K562 (cell line): ENCODE data around the gene KLHL35. TPM values are rescaled to one million over a fixed set of nuclear protein-coding genes. Genes with fewer than 3 reads are reported as not detected.

ENCODE experiments used
- ATAC-seq: fragments of 200-7000 bp; cut with Tn5 transposase; 3 replicates; pipeline ENCODE4 v1.9.1; 2020; ENCODE audit warnings: moderate library complexity
- BruUV-seq: library from RNA; stranded (reverse); fragments of 400-500 nt; replicated peaks from 2 replicates; lab custom pipeline; 2021; lab: Mats Ljungman, UMichigan
- CTCF ChIA-PET: fragments of 300-600 bp; formaldehyde crosslinking; extraction: SDS; loops from one replicate; lab custom pipeline; 2021; ENCODE audit warnings: low intra/inter-chr PET ratio; lab: Yijun Ruan, JAX
- POLR2A ChIA-PET: fragments of 300-600, 350-650 bp; sonication (Branson Sonifier 250); formaldehyde crosslinking; extraction: SDS; loops from one replicate; lab custom pipeline; 2021; ENCODE audit warnings: antibody characterized with exemption, inconsistent platforms; lab: Yijun Ruan, JAX
- DNase-seq, 4 experiments: peaks; one replicate each; pipeline versions ENCODE4 v3.0.0 to v3.0.0-alpha.2; 2011 to 2018; ENCODE audit warnings: low spot score in 3 of 4, mixed read lengths in 3 of 4; ENCODE audit errors: extremely low read depth in 1 of 4
- FAIRE-seq: peaks from 2 replicates; lab custom pipeline; 2011; peaks lifted over from hg19 to GRCh38; lab: Jason Lieb, UNC
- H2AFZ ChIP-seq: 2 replicates; pipeline ENCODE4 v1.6.0; 2011; ENCODE audit warnings: low read depth, low read length, control low read depth, inconsistent platforms
- H3K27ac ChIP-seq: fragments of 200-600 bp; 3 replicates; pipeline ENCODE4 v1.8.0; 2011; ENCODE audit warnings: low read depth, mild to moderate bottlenecking, control low read depth, inconsistent platforms, low read length, moderate library complexity, mixed read lengths; ENCODE audit errors: extremely low read depth
- H3K27me3 ChIP-seq, 2 experiments: fragments of 300-600 bp in 1 of 2; 2 replicates in 1 of 2; 3 replicates in 1 of 2; pipeline versions ENCODE4 v1.6.0 to v1.8.0; 2011; ENCODE audit warnings: inconsistent platforms in 2 of 2, low read length in 2 of 2, mild to moderate bottlenecking in 1 of 2, mixed read lengths in 1 of 2, moderate library complexity in 1 of 2; ENCODE audit not compliant: control insufficient read depth in 2 of 2, insufficient read depth in 2 of 2
- H3K36me3 ChIP-seq: fragments of 300-600 bp; 3 replicates; pipeline ENCODE4 v1.8.0; 2011; ENCODE audit warnings: mild to moderate bottlenecking, low read length, inconsistent platforms; ENCODE audit not compliant: control insufficient read depth, insufficient read depth
- H3K4me1 ChIP-seq, 2 experiments: fragments of 200-600 bp in 1 of 2; replicated peaks in 1 of 2; 2 replicates in 1 of 2; 3 replicates in 1 of 2; pipeline versions ENCODE4 v1.5.1 to v1.8.0; 2011; ENCODE audit warnings: inconsistent platforms in 2 of 2, low read length in 2 of 2, mild to moderate bottlenecking in 1 of 2, mixed read lengths in 1 of 2, moderate library complexity in 1 of 2; ENCODE audit not compliant: control insufficient read depth in 2 of 2, insufficient read depth in 2 of 2
- H3K4me2 ChIP-seq: 2 replicates; pipeline ENCODE4 v1.6.1; 2011; ENCODE audit warnings: low read length, control low read depth, inconsistent platforms, mixed read lengths; ENCODE audit not compliant: insufficient read depth
- H3K4me3 ChIP-seq: fragments of 200-600 bp; sonication (generic), shearing (Covaris generic); 2 replicates; pipeline ENCODE4 v1.5.1; 2016; ENCODE audit warnings: control low read depth, inconsistent platforms
- H3K79me2 ChIP-seq: fragments of 200-600 bp; 3 replicates; pipeline ENCODE4 v1.8.0; 2011; ENCODE audit warnings: low read length, inconsistent platforms; ENCODE audit not compliant: control insufficient read depth, insufficient read depth
- H3K9ac ChIP-seq, 2 experiments: 2 replicates each; pipeline versions ENCODE4 v1.6.0 to v1.6.1; 2011; ENCODE audit warnings: low read depth in 2 of 2, low read length in 2 of 2, control low read depth in 1 of 2, inconsistent platforms in 1 of 2, mild to moderate bottlenecking in 1 of 2, mixed read lengths in 1 of 2; ENCODE audit not compliant: insufficient read depth in 1 of 2
- H3K9me1 ChIP-seq: one replicate; pipeline ENCODE4 v1.6.0; 2011; ENCODE audit warnings: inconsistent platforms, mild to moderate bottlenecking, low read length, moderate library complexity; ENCODE audit not compliant: control insufficient read depth, insufficient read depth
- H3K9me3 ChIP-seq: replicated peaks from 2 replicates; pipeline ENCODE4 v1.5.1; 2011; ENCODE audit warnings: low read depth, low read length, inconsistent platforms; ENCODE audit not compliant: control insufficient read depth, insufficient read depth
- H4K20me1 ChIP-seq: replicated peaks from 2 replicates; pipeline ENCODE4 v1.6.1; 2011; ENCODE audit warnings: low read length, inconsistent platforms, mixed read lengths; ENCODE audit not compliant: control insufficient read depth, insufficient read depth
- CUX1 ChIP-seq: fragments of 200-800 bp; sonication (Bioruptor generic); IDR thresholded peaks from 2 replicates; pipeline ENCODE4 v1.6.1; 2016; ENCODE audit warnings: missing genetic modification characterization, missing compliant biosample characterization
- E4F1 ChIP-seq: fragments of 250-450 bp; sonication (Bioruptor Pico); IDR thresholded peaks from 2 replicates; pipeline ENCODE4 v1.5.0; 2021; ENCODE audit warnings: mild to moderate bottlenecking, borderline replicate concordance
- FIP1L1 ChIP-seq: fragments of 200-400 bp; formaldehyde crosslinking; IDR thresholded peaks from 2 replicates; pipeline ENCODE4 v1.6.1; 2018; ENCODE audit warnings: mild to moderate bottlenecking, low read depth, low read length; ENCODE audit not compliant: poor library complexity, severe bottlenecking
- FOXK2 ChIP-seq, 2 experiments: fragments of 450-650 bp; IDR thresholded peaks in 1 of 2; conservative IDR thresholded peaks in 1 of 2; 2 replicates each; pipeline ENCODE4 v1.6.1; 2016; ENCODE audit warnings: low read depth in 2 of 2, mild to moderate bottlenecking in 1 of 2
- MEF2A ChIP-seq: IDR thresholded peaks from 2 replicates; pipeline ENCODE4 v1.6.1; 2011; ENCODE audit warnings: low read depth, mild to moderate bottlenecking, low read length, moderate library complexity; ENCODE audit not compliant: control insufficient read depth
- SMARCA4 ChIP-seq: fragments of 450-650 bp; IDR thresholded peaks from 2 replicates; pipeline ENCODE4 v1.6.1; 2016
- TBP ChIP-seq: optimal IDR thresholded peaks from 2 replicates; pipeline ENCODE3; 2011; ENCODE audit warnings: low read depth, low read length, improper control_type of control experiment
- ZKSCAN1 ChIP-seq: fragments of 150-350 bp; IDR thresholded peaks from 2 replicates; pipeline ENCODE4 v1.6.1; 2016; ENCODE audit warnings: low read depth, low read length
- WGBS: fragments of 100-300 bp; shearing (Covaris generic); methylation state at CpG from one replicate; pipeline ENCODE4 v1.1.6; 2016; ENCODE audit warnings: low coverage, mixed read lengths; ENCODE audit not compliant: insufficient coverage; ENCODE audit errors: missing lambda C conversion rate; 5-methylcytosine and 5-hydroxymethylcytosine counted together
- in situ Hi-C: fragments of 300-500 bp; cut with MboI; formaldehyde crosslinking; loops from 4 replicates; pipeline ENCODE4 v1.15.0; 2018; ENCODE audit warnings: inconsistent platforms, mixed read lengths
- intact Hi-C: fragments of 100-400 bp; cut with micrococcal nuclease; formaldehyde crosslinking; loops from 2 replicates; pipeline ENCODE4 v1.14.2; 2022
- polyA plus RNA-seq, 8 experiments: library from polyadenylated mRNA; depleted of rRNA in 4 of 8; stranded (reverse) in 5 of 8; unstranded in 3 of 8; fragments of >200 nt; fragmentation: Nextera tagmentation in 2 of 8; fragmentation: Illumina TruSeq in 1 of 8; extraction: Ambion mirVana in 2 of 8; extraction: Trizol in 1 of 8; gene quantifications; 2 replicates each; pipeline versions ENCODE4 v1.2.1 to v1.2.3, GENCODE V29; 2011 to 2014; ENCODE audit warnings: inconsistent platforms in 1 of 8, missing spikeins in 1 of 8
- total RNA-seq, 7 experiments: library from RNA; depleted of rRNA in 6 of 7; stranded (reverse); fragments of >200 nt in 6 of 7; fragmentation: Illumina TruSeq in 2 of 7; extraction: Trizol in 2 of 7; gene quantifications; 2 replicates each; pipeline versions ENCODE4 v1.2.1 to v1.2.3, GENCODE V29; 2011 to 2021; ENCODE audit warnings: low replicate concordance in 1 of 7
- TF ChIP-seq, protein P1 (sequence below): sonication (generic); formaldehyde crosslinking; IDR thresholded peaks from 2 replicates; pipeline ENCODE4 v1.8.1; 2023; ENCODE audit warnings: missing genetic modification reagents, mild to moderate bottlenecking, borderline replicate concordance

Gene KLHL35
- total and polyA plus RNA-seq, 9 of the 15 experiments (the other 6 are each of a cell fraction or from before 2014, with no cell fraction given), result not detected

GRCh38 chr11:75375626-75376025 lies 57.4 kb downstream of the KLHL35 start:
- in situ Hi-C loops (no loop called here), intact Hi-C loops (loop anchor here (2.0 kb wide), 1 partner anchor 47 kb away; no protein-coding TSS in a partner anchor)
- no peaks in the 10 kb centered on the region for H3K9me1 ChIP-seq
- H4K20me1 ChIP-seq, result no peaks in the 10 kb centered on the region
- H3K9me3 ChIP-seq, result no peaks in the 10 kb centered on the region
- ATAC-seq (no peak), FAIRE-seq (no peak), DNase-seq (no peak)
- BruUV-seq, result no TSS peak
- CTCF ChIA-PET, result no interaction called here
- no peaks in the 10 kb centered on the region for H3K79me2 ChIP-seq
- no peak overlapping the region for H3K4me3 ChIP-seq
- H3K36me3 ChIP-seq, result no peaks in the 10 kb centered on the region
- H2AFZ ChIP-seq, result no peak overlapping the region
- H3K4me2 ChIP-seq, result no peak overlapping the region
- H3K4me1 ChIP-seq, result peaks cover 15 to 19% of the 10 kb centered on the region in 2 experiments
- H3K9ac ChIP-seq, result peak overlapping the region in 1 of 2 experiments; percentile 77; a peak in 1 of 4 replicates
- no peaks in the 10 kb centered on the region for H3K27me3 ChIP-seq
- POLR2A ChIA-PET, result interaction anchor here (0.6 to 1.1 kb wide), 2 partner anchors 12 to 426 kb away, joined by 3 to 5 read pairs; no protein-coding TSS in a partner anchor
- 68% methylated on average over 8 of the region's 8 CpGs for WGBS
- no peak overlapping the region for H3K27ac ChIP-seq
- TF ChIP-seq FOXK2 (conservative IDR thresholded peaks at IDR 0.05 in 1 of 2, IDR thresholded peaks at IDR 0.05 in 1 of 2; ENCODE audit: low read depth in 2 of 2) (no peak), E4F1 (CRISPR knock-in tag) (no peak), SMARCA4 (no peak), MEF2A (no peak), ZKSCAN1 (no peak), FIP1L1 (no peak), TBP (no peak), CUX1 (CRISPR knock-in tag) (no peak)
- TF ChIP-seq, protein P1, sequence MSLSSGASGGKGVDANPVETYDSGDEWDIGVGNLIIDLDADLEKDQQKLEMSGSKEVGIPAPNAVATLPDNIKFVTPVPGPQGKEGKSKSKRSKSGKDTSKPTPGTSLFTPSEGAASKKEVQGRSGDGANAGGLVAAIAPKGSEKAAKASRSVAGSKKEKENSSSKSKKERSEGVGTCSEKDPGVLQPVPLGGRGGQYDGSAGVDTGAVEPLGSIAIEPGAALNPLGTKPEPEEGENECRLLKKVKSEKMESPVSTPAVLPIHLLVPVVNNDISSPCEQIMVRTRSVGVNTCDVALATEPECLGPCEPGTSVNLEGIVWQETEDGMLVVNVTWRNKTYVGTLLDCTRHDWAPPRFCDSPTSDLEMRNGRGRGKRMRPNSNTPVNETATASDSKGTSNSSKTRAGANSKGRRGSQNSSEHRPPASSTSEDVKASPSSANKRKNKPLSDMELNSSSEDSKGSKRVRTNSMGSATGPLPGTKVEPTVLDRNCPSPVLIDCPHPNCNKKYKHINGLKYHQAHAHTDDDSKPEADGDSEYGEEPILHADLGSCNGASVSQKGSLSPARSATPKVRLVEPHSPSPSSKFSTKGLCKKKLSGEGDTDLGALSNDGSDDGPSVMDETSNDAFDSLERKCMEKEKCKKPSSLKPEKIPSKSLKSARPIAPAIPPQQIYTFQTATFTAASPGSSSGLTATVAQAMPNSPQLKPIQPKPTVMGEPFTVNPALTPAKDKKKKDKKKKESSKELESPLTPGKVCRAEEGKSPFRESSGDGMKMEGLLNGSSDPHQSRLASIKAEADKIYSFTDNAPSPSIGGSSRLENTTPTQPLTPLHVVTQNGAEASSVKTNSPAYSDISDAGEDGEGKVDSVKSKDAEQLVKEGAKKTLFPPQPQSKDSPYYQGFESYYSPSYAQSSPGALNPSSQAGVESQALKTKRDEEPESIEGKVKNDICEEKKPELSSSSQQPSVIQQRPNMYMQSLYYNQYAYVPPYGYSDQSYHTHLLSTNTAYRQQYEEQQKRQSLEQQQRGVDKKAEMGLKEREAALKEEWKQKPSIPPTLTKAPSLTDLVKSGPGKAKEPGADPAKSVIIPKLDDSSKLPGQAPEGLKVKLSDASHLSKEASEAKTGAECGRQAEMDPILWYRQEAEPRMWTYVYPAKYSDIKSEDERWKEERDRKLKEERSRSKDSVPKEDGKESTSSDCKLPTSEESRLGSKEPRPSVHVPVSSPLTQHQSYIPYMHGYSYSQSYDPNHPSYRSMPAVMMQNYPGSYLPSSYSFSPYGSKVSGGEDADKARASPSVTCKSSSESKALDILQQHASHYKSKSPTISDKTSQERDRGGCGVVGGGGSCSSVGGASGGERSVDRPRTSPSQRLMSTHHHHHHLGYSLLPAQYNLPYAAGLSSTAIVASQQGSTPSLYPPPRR (CRISPR knock-in tag), result no peak
